ENCODE measurements around the gene ZFAND2A. TPM values are rescaled to one million over a fixed set of nuclear protein-coding genes. Genes with fewer than 3 reads are reported as not detected.
"Not testable (repeated sequence)": the region's sequence is repeated elsewhere in the genome, so short reads cannot be mapped to it uniquely, and the experiment has no call there.

The ZFAND2A gene
- total RNA-seq, 1 experiment from 2014 or later = 13.7 TPM

- Histone ChIP-seq H3K18ac (ENCODE audit: insufficient read length, low read depth, low read length) (no peak overlapping the region), H3K4me1 (ENCODE audit: insufficient read depth, low read length) (no peaks in the 10 kb centered on the region), H3T11ph (ENCODE audit: low read length) (no peak overlapping the region)
These were observed 44.6 kb upstream of the ZFAND2A start for GRCh38 chr7:1204460-1205140.

GRCh38 chr7:1202914-1203313, 42.9 kb upstream of the ZFAND2A start:
- not testable (repeated sequence) for H3K18ac ChIP-seq (ENCODE audit: insufficient read length, low read depth, low read length); H3T11ph ChIP-seq (ENCODE audit: low read length); H3K23me2 ChIP-seq (ENCODE audit: insufficient read length, low read depth, low read length, poor library complexity, severe bottlenecking); H3K4ac ChIP-seq (ENCODE audit: low read depth, low read length); H3K4me3 Mint-ChIP-seq; H3K36me3 Mint-ChIP-seq (ENCODE audit: insufficient read depth in 1 of 3, low read depth in 3 of 3); H3K9ac ChIP-seq (ENCODE audit: extremely low read depth, insufficient read length, low read length); H3K79me2 ChIP-seq (ENCODE audit: insufficient read depth, low read length); H3K27ac Mint-ChIP-seq; H3K27ac ChIP-seq (ENCODE audit: insufficient read length, low read depth, low read length); H2BK15ac ChIP-seq (ENCODE audit: low read depth, low read length); H2BK5ac ChIP-seq (ENCODE audit: insufficient read length, low read length); H2AK5ac ChIP-seq (ENCODE audit: insufficient read length, low read length); H3K9me3 Mint-ChIP-seq; H3K4me1 Mint-ChIP-seq; H3K79me1 ChIP-seq (ENCODE audit: insufficient read depth, low read depth, low read length, poor library complexity, severe bottlenecking); DNase-seq; H4K5ac ChIP-seq (ENCODE audit: insufficient read length, low read depth, low read length); H2AFZ ChIP-seq (ENCODE audit: low read length); H4K91ac ChIP-seq (ENCODE audit: insufficient read length, low read depth, low read length); H3K4me1 ChIP-seq (ENCODE audit: insufficient read depth, low read length); H3K9me3 ChIP-seq (ENCODE audit: control insufficient read depth, low read depth, low read length); H2BK12ac ChIP-seq (ENCODE audit: insufficient read length, low read depth, low read length); H3K27me3 ChIP-seq (ENCODE audit: insufficient read depth, low read length); H2BK20ac ChIP-seq (ENCODE audit: low read depth, low read length, poor library complexity, severe bottlenecking); H3K14ac ChIP-seq (ENCODE audit: insufficient read depth, low read length); H3K23ac ChIP-seq (ENCODE audit: insufficient read length, low read depth, low read length); H3K4me2 ChIP-seq (ENCODE audit: insufficient read depth, insufficient read length, low read length); H4K20me1 ChIP-seq (ENCODE audit: control insufficient read depth, insufficient read depth, insufficient read length); H4K8ac ChIP-seq (replicated peaks; ENCODE audit: insufficient read length, low read depth, low read length); H3K56ac ChIP-seq (ENCODE audit: insufficient read length, low read depth, low read length); H2BK120ac ChIP-seq (ENCODE audit: low read depth, low read length, poor library complexity, severe bottlenecking)
- H3K27me3 Mint-ChIP-seq (ENCODE audit: low read depth) = peaks cover 13% of the 10 kb centered on the region
- no CpG with 5 or more reads among the region's 6 CpGs for WGBS (ENCODE audit: extremely low coverage, insufficient read length, low lambda C conversion rate)

More at GRCh38 chr7:1204460-1205140, 44.6 kb upstream of the ZFAND2A start:
- Histone ChIP-seq H2AK5ac (ENCODE audit: insufficient read length, low read length) (no peak overlapping the region), H4K91ac (ENCODE audit: insufficient read length, low read depth, low read length) (no peak overlapping the region), H2BK20ac (ENCODE audit: low read depth, low read length, poor library complexity, severe bottlenecking) (no peak overlapping the region), H3K27me3 (ENCODE audit: insufficient read depth, low read length) (no peaks in the 10 kb centered on the region), H3K23me2 (ENCODE audit: insufficient read length, low read depth, low read length, poor library complexity, severe bottlenecking) (no peaks in the 10 kb centered on the region), H3K4me2 (ENCODE audit: insufficient read depth, insufficient read length, low read length) (no peak overlapping the region), H3K14ac (ENCODE audit: insufficient read depth, low read length) (no peak overlapping the region), H4K20me1 (ENCODE audit: control insufficient read depth, insufficient read depth, insufficient read length) (no peaks in the 10 kb centered on the region), H2BK5ac (ENCODE audit: insufficient read length, low read length) (no peak overlapping the region), H3K79me1 (ENCODE audit: insufficient read depth, low read depth, low read length, poor library complexity, severe bottlenecking) (no peaks in the 10 kb centered on the region), H3K4ac (ENCODE audit: low read depth, low read length) (no peak overlapping the region), H2BK12ac (ENCODE audit: insufficient read length, low read depth, low read length) (no peak overlapping the region), H3K56ac (ENCODE audit: insufficient read length, low read depth, low read length) (no peak overlapping the region), H3K9me3 (ENCODE audit: control insufficient read depth, low read depth, low read length) (no peaks in the 10 kb centered on the region), H2BK120ac (ENCODE audit: low read depth, low read length, poor library complexity, severe bottlenecking) (no peak overlapping the region), H3K27ac (ENCODE audit: insufficient read length, low read depth, low read length) (no peak overlapping the region), H2BK15ac (ENCODE audit: low read depth, low read length) (no peak overlapping the region), H2AFZ (ENCODE audit: low read length) (no peak overlapping the region), H3K23ac (ENCODE audit: insufficient read length, low read depth, low read length) (no peak overlapping the region), H4K8ac (replicated peaks; ENCODE audit: insufficient read length, low read depth, low read length) (no peak overlapping the region), H3K79me2 (ENCODE audit: insufficient read depth, low read length) (no peaks in the 10 kb centered on the region), H4K5ac (ENCODE audit: insufficient read length, low read depth, low read length) (no peak overlapping the region), H3K9ac (ENCODE audit: extremely low read depth, insufficient read length, low read length) (no peak overlapping the region)
- TF ChIP-seq CTCF (conservative IDR thresholded peaks at IDR 0.05) = no peak
- Mint-ChIP-seq H3K36me3 (ENCODE audit: insufficient read depth in 1 of 3, low read depth in 3 of 3) (no peaks in the 10 kb centered on the region), H3K4me3 (no peak overlapping the region), H3K27me3 (ENCODE audit: low read depth) (peaks cover 16% of the 10 kb centered on the region), H3K9me3 (peaks cover 0 to 3% of the 10 kb centered on the region in 2 experiments; a peak in 1 of 5 replicates), H3K4me1 (no peaks in the 10 kb centered on the region), H3K27ac (no peak overlapping the region)
- DNase-seq = no peak
- no CpG with 5 or more reads among the region's 19 CpGs for WGBS (ENCODE audit: extremely low coverage, insufficient read length, low lambda C conversion rate)

All from H9 (cell line).